Suppressor macrophage (primary cell): ENCODE measurements around the gene IL17RC.
"Not testable (repeated sequence)": the region's sequence is repeated elsewhere in the genome, so short reads cannot be mapped to it uniquely, and the experiment has no call there.

Experiments used
- DNase-seq, 4 experiments: peaks; one replicate each; pipeline ENCODE4 v3.0.0-alpha.2; 2020 to 2022
- total RNA-seq, 17 experiments: gene quantifications; one replicate each; lab custom pipeline; 2026; ENCODE audit warnings: mixed read lengths in 6 of 17, inconsistent platforms in 3 of 17; lab: John Stamatoyannopoulos, UW

Gene IL17RC
- total RNA-seq = 0.68 to 2.8 (median 1.7) reads per million in 17 experiments

GRCh38 chr3:9916734-9917680, at the start of gene IL17RC:
TSS of gene IL17RC (plus strand) at chr3:9917098. CDS start at chr3:9917316, 218 bp downstream.
- DNase-seq = peak; percentile 73 to 87 (median 80)

- DNase-seq = no peak
Measured at GRCh38 chr3:9867106-9867505, 49.8 kb upstream of the IL17RC start.

GRCh38 chr3:9869955-9870354, 46.9 kb upstream of the IL17RC start:
- DNase-seq = no peak

- no peak for DNase-seq
Measured at GRCh38 chr3:9870978-9871377, 45.9 kb upstream of the IL17RC start.

- peak in 3 of 4 experiments; percentile 18 to 46 (median 44) for DNase-seq
Measured at GRCh38 chr3:9872067-9872466, 44.8 kb upstream of the IL17RC start.

GRCh38 chr3:9875448-9875847, 41.5 kb upstream of the IL17RC start:
- DNase-seq = no peak

- not testable (repeated sequence) for DNase-seq
Measured at GRCh38 chr3:9876255-9876654, 40.6 kb upstream of the IL17RC start.

GRCh38 chr3:9876991-9877390, 39.9 kb upstream of the IL17RC start:
- no peak for DNase-seq

GRCh38 chr3:9878700-9879099, 38.2 kb upstream of the IL17RC start:
- no peak for DNase-seq

GRCh38 chr3:9879830-9880549, 36.9 kb upstream of the IL17RC start, which contains the start of gene CIDEC:
TSS of gene CIDEC (minus strand) at chr3:9880253. CDS start at chr3:9878486, 1,767 bp downstream.
- no peak for DNase-seq

GRCh38 chr3:9881441-9881840, 35.5 kb upstream of the IL17RC start:
- DNase-seq = no peak

GRCh38 chr3:9883706-9884554, 33.0 kb upstream of the IL17RC start:
- no peak for DNase-seq

- no peak for DNase-seq
Measured at GRCh38 chr3:9884555-9885165, 32.2 kb upstream of the IL17RC start.

- DNase-seq = no peak
Measured at GRCh38 chr3:9886328-9886727, 30.6 kb upstream of the IL17RC start.

GRCh38 chr3:9887480-9887879, 29.4 kb upstream of the IL17RC start:
- peak in 3 of 4 experiments; percentile 25 to 36 (median 29) for DNase-seq

GRCh38 chr3:9888540-9888939, 28.4 kb upstream of the IL17RC start:
- no peak for DNase-seq

- DNase-seq = no peak
Measured at GRCh38 chr3:9889405-9889804, 27.5 kb upstream of the IL17RC start.

- peak; percentile 93 to 96 (median 96) for DNase-seq
Measured at GRCh38 chr3:9890249-9891071, 26.4 kb upstream of the IL17RC start, which contains the start of gene JAGN1. TSS of gene JAGN1 (plus strand) at chr3:9890610. CDS start at chr3:9890723, 113 bp downstream.

- DNase-seq = no peak
Measured at GRCh38 chr3:9891072-9891622, 25.8 kb upstream of the IL17RC start.

- no peak for DNase-seq
Measured at GRCh38 chr3:9893739-9894138, 23.2 kb upstream of the IL17RC start.
